HG03196 (cell line): Measurements from ENCODE around the gene AP2B1.
A peak's percentile ranks its signal among the peaks of the same experiment; 100 is the strongest.
"Not testable (repeated sequence)": the region's sequence is repeated elsewhere in the genome, so short reads cannot be mapped to it uniquely, and the experiment has no call there.

ENCODE experiments used
- ATAC-seq: cut with Tn5 transposase; IDR thresholded peaks from one replicate; pipeline ENCODE4 v1.9.1; 2021; ENCODE audit not compliant: unreplicated experiment

AP2B1 gene

DNA sequence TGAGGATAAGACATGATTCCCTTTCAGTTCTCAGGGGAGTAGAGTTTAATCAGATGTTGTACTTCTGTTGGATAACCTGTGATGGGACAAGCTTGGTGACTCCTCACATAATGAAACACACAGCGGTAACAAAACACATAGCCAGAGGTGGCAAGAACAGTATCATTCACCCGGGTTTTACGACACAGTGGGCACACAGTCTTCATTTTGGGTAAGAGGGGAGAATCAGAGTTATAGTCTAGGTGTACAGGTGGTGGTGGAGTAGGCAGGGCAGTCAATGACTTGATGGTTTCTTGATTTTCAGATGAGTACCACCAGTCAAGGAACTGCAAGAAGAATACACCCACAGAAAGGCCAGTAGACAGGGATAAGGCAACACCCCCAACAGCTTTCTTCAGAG is 11.4 kb upstream of the AP2B1 start:
- ATAC-seq = no peak

DNA sequence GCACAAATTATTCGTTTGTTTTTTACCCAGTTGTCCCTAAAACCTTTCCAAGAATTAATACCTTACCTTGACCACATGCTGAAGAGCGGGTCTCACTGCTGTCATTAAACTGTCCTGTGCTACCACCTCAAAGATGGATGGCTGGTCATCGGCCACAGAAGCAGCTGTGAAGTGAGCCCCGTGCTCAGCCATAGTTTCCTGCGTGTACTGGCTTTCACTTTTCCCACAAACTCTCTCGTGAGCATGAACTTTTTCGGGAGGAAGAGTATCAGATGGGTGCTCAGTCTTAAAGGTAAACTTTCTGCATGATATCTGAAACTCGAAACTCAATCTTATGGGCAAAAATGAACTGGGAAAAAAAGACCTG is 9.3 kb upstream of the AP2B1 start:
- ATAC-seq = no peak

- ATAC-seq = peak; percentile 81
Measured at GRCh38 chr17:35578197-35578928, 8.8 kb upstream of the AP2B1 start, which contains the start of gene PEX12. TSS of gene PEX12 (minus strand) at chr17:35578571. CDS start at chr17:35578021, 550 bp downstream.

DNA sequence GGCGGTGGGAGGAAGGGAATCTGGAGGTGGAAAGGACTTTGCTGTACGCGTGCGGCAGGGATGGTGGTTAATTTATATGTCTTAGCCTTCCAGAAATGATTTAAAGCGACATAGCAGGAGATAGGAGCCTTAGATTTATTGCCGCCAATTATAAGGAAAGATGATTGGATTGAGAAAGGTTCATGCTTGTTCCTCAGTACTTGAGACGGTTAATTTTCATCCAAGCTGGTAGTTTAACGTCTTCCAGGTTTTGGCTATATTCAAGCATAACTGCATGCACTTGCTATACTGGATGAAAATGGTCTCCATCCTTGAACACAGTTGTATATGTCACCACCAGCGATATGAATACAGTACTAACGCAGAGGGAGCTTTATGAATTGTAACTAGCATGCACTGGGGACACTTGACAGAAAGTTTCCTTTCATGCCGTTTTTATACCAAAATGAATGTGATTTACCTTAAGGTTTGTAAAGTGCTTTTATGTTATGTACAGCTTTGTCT is 8.1 kb upstream of the AP2B1 start:
- ATAC-seq = no peak

DNA sequence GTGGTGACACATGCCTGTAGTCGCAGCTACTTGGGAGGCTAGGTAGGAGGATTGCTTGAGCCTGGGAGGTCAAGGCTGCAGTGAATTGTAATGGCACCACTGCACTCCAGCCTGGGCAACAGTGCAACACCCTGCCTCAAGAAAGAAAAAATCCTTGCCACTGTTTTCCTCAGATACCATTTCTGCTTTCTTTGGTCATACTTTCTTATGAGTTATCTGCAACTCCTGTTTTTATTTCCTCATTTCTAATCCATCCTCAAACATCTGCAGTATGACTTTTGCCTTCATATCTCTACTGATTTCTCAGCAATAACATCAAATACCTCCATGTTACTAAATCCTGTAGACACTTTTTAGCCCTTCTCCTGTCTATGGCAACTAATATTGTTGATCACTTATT is 3.1 kb upstream of the AP2B1 start:
- ATAC-seq = no peak

DNA sequence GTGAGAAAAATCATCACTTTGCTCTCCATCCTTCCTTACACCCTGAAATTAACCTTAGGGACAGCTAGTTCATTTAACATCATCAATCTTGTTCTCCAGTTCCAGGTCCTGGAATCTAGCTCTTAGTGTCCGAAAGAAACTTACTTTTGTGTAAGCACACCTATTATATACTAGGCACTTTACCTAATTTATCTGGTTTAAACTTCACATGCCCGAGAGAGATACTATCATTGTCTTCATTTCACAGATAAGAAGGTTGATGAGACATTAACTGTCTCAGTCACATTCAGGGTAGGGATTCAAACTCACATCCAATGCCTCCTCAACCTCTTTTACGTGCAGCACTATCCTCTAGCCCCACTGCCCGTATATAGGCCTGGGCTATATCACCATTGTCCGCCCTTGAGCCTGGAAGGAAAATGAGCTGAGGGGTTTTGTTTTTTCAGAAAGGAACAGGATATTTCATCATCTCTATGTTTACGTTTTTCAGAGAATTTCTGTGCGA is 501 bp upstream of the AP2B1 start:
- no peak for ATAC-seq

- ATAC-seq = no peak
Measured at GRCh38 chr17:35588196-35588920, 1.2 kb downstream of the AP2B1 start.

GRCh38 chr17:35596072-35596471 is 8.9 kb downstream of the AP2B1 start:
- ATAC-seq = no peak

GRCh38 chr17:35596530-35597233 is 9.6 kb downstream of the AP2B1 start:
- no peak for ATAC-seq

DNA sequence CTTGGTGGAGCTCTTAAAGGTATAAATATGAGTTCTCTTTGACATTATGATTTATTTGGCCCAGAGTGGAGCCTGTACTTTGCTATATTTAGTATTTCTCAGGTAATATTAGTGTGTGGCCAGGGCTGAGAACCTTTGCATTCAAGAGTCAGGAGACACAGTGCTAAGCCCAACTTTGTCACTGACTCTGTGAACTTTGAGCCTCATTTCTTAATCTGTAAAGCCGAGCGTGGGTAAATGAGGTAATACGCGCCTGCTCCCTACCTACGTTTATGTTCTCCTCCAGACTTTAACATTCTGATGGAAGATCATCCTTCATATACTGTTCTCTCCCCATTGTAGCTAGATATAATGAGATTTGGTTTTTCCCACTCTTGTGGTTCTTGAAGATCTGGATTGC is 10.5 kb downstream of the AP2B1 start:
- ATAC-seq = no peak

DNA sequence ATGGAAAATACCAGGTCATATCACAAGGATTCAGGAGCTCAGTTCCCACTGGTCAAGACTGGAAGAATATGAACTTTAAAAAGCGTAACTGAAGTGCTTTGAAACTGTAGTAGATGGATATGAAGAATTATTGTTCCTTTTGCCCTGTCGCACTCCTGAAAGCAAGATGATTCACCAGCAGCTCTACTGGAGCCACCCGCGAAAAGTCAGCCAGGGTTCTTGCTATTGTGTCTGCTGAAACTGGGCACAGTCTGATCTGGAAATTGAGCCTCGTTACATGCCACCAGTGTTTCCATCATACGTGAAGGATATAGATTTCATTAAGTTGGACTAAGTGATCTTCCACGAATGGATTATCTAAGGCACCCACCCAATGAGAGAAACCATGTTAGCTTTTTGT is 16.6 kb downstream of the AP2B1 start:
- ATAC-seq = no peak

DNA sequence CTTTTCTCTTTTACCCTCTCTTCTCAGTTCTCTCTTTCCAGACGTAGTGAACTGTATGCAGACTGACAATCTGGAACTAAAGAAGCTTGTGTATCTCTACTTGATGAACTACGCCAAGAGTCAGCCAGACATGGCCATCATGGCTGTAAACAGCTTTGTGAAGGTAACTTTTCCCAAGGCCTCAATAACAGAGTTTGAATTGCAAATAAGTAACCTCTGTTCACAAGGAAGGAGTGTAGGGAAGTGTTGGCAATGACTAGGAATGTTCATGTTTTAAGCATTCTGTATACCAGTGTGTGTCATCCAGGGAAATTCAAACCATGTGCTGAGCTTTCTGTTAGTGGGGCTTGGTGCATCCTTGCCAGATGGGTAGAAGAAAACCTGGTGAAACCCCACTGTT is 18.6 kb downstream of the AP2B1 start:
- ATAC-seq = no peak

DNA sequence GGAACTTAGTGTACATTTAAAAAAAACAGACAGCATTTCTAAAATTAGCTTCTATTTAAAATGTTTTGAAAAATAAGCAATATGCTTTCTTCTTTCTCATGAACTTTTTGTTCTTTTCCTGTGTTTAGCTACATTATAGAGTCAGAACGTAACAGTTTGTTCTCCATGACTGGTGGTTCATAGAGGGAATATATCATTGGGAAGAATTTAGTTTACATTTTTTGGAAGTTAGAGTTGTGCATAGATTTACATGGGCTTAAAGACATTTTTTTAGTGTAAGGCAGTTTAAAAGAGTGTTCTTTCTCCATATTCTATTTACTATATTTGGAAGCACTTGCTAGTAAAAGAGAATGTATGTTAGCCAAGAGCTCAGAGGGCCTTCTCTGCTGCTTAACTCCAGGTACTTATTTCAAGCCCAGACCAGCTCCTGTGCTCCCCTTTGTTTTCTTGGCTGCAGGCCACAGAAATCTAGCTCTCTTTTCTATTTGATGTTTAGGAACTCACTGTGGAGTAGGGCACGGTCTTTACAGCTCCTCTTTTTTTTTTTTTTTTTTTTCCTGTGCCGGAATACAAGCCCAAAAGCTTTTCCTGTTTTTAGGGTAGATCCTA is 20.2 kb downstream of the AP2B1 start:
- no peak for ATAC-seq

- no peak for ATAC-seq
Measured at GRCh38 chr17:35609831-35610230, 22.7 kb downstream of the AP2B1 start.

DNA sequence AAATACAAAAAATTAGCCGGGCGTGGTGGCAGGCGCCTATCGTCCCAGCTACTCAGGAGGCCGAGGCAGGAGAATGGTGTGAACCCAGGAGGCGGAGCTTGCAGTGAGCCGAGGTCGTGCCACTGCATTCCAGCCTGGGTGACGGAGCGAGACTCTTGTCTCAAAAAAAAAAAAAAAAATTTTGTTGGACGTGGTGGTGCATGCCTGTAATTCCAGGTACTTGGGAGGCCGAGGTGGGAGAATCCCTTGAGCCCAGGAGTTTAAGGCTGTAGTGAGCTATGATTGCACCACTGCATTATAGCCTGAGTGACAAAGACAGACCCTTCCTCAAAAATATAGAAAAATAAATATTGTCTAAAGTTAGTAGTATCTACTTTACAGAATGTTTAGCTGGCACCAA is 23.6 kb downstream of the AP2B1 start:
- ATAC-seq = not testable (repeated sequence)

GRCh38 chr17:35612924-35613521 is 25.9 kb downstream of the AP2B1 start:
- no peak for ATAC-seq

DNA sequence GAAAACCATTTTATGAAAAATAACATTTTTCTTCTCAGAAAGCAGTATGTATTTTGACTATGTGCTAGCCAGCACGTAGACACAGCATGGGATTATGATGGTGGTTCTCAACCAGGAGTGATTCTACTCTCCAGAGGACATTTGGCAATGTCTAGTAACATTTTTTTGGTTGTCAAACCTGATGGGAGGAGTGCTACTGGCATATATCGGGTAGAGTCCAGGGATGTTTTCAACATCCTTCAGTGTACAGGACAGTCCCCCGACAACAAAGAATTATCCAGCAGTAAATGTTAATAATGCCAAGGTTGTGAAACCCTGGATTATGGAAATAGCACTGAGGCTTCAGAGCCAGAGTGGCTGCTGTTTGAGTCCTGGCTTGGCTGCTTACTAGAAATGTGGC is 27.7 kb downstream of the AP2B1 start:
- ATAC-seq = no peak

DNA sequence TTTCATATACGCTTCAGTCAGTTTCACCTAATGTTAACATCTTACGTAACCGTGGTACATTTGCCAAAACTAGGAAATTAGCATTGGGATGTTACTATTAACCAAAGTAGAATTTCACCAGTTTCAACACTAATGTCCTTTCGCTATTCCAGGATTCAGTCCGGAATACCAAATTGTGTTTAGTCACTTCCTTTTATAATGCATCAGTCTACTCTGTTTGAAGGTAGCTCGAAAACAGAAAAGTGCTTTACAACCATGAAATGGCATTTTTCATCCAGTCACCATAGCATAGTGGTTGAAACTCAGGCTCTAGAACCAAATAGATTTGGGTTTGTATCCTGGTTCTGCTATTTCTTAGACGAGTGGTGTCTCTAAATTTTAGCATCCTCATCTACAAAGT is 29.4 kb downstream of the AP2B1 start:
- ATAC-seq = no peak

GRCh38 chr17:35617505-35617904 is 30.4 kb downstream of the AP2B1 start:
- ATAC-seq = no peak

DNA sequence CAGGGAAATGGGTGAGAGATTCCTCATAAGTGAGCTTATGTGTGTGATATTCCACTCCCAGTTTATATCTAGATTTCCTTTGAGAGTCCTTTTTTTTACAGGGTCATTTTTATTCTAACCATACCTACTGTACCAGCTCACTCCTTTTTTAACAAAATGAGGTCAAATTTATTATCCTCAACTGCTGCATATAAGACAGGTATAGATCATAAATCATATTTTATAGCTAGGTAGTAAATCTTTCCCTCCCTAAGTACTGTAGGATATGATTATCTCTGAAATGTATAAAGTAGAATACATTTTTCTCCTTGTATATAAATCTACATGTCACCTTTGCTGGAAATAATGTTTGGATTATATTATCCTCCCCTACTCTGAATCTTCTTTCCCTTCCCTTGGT is 31.5 kb downstream of the AP2B1 start:
- ATAC-seq = no peak

DNA sequence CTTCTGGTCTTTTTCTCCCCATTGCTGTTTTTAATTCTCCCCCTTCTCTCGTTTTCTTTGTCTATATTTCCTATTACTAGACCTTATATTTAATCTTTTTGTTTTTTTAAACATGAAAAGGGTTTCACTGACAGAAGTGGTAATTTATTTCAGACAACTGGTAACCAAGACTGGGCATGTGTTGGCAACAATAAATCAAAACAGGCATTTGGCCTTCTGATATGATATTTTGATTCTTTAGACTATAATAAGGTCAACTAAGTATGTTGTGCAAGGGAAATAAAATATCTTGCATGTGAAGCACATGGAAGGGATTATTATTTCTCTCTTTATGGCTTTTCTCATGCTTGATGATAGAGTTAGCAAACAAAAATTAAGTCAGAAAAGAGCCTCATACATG is 34.6 kb downstream of the AP2B1 start:
- no peak for ATAC-seq
